GM18870 (cell line): ENCODE results near the gene SMARCC1.
"Not testable (repeated sequence)": the region's sequence is repeated elsewhere in the genome, so short reads cannot be mapped to it uniquely, and the experiment has no call there.

Source experiments
- ATAC-seq: cut with Tn5 transposase; IDR thresholded peaks from one replicate; pipeline ENCODE4 v1.9.1; 2021; ENCODE audit warnings: moderate library complexity; ENCODE audit not compliant: unreplicated experiment

The SMARCC1 gene

DNA sequence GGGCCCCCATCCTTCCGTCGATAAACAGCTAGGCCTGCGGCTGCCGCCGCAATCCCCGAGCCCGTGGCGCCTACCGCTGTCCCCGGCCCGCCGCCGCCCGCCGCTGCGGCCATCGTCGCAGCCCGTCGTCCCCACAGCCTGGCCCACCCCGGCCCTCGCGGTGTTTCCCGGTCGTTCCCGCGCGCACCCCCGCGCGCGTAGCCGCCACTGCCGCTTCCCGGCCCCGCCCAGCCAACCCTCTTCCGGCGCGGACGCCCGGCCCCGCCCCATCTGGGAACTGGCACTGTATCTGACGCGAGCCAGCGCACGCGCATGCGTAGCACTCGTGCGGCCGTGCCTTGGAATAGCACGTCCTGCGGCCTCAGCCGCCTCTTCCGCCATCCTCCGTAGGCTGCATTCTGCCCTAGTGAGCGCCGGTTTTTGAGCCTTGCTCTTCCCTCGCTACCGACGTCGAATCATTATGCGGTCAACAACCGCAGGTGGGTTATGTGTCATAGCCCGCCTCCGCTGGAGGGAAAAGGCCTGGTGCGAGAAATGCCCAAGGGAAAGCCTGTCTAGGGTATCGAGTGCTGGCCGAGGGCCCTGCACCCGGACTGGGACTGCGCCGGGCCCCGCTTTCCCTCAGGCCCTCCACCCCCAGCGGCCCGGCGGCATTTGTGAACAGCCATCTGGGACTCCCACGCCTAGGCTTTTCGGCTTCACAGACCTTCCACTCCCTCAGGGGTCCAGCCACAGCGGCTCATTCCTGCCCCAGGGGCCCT, at the start of gene SMARCC1:
Gene SMARCC1 (minus strand): TSS at position 209 of the 761 bp plus-strand sequence. CDS start 96 bp downstream, at position 113.
- ATAC-seq, result peak; percentile 82

DNA sequence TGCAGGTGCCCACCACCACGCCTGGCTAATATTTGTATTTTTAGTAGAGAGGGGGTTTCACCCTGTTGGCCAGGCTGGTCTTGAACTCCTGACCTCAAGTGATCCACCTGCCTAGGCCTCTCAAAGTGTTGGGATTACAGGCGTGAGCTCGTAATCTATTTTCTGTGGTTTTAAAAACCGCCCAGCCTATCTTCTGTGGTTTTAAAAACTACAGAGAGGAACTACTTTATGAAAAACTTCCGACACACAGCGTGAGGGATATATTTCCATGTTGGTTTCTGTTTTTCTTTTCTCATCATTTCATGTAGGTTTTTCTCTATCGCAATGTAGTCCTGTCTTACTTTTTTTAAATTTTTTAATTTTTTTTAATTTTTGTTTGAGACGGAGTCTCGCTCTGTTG, 47.8 kb upstream of the SMARCC1 start:
- not testable (repeated sequence) for ATAC-seq

DNA sequence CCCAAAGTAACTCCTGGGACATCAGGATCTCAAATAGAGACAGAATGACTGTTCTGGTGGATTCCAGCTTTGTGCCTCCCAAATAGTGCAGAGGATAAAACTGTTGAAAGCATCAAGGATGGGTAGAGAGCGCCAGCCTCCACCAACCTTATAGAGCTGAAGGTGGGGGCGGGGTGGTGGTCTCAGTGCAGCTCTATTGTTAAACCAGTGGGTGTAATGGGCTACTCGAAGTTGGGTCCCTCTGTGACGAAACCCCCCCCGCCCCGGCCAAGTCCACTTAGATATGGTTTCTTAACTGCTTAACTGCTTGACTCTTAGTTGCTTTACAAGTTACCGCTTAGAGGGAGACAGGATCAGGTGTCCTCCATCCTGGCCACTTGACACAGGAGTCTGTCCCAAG, 43.9 kb upstream of the SMARCC1 start:
- ATAC-seq, result no peak

DNA sequence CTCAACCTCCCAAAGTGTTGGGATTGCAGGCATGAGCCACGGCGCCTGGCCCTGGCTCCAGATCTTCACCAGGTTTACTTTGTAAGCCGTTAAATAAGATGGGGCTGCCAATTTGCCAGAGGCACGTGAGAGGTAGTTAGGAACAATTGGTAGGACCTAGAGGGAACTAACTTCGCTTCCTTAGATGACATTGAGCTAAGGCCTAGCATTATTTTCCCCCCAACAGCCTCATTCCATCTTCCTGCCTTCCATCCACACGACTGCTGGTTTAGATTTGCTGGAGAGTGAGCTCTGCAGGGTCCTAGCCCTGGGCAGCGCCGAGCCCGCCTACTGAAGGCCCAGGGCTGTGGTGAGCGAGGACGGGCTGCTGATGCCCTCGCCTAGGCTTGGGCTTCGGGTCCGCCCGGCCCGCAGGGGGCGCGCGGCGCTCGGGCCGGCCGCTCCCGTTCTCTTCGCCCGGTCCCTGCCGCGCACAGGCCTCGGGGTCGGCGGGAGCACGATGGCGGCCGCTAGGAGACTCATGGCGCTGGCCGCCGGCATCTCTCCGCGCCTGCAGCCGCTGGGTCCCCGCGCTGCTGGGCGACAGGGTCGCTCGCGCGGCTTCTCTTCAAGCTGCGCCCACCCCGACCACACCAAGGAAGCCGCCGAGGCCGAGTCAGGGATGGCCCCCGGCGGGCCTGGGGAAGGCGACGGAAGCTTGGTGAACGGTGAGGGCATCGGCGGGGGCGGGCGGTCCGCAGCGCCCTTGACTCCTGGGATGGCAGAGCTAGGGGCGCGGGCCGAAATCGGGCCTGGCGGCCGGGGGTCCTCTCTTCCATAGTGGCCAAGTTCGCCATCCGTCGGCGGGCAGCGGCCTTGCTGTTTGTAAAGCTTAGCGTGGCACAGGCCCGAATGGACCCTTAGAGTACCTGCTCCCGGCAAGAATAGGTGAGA, 43.1 kb upstream of the SMARCC1 start:
- ATAC-seq, result peak; percentile 65

DNA sequence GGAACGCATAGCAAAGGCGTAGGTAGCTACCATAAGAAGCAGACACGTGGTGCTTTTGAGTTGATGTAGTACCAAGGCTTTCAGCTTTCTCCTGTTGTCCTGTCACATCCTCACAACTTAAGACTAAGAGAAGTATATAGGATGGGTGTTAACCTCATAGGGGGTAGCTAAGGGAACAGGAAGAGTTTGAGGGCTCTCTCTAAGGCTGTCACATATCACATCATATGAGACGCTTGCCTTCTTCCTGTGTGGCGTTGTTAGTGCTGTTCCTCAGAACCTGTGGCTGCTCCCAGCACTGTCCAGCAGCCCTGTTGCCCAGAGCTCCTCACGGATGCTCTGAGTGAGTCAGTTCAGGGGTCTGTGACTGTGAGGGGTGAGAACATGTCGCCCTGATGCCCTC, 35.9 kb upstream of the SMARCC1 start:
- ATAC-seq, result no peak

DNA sequence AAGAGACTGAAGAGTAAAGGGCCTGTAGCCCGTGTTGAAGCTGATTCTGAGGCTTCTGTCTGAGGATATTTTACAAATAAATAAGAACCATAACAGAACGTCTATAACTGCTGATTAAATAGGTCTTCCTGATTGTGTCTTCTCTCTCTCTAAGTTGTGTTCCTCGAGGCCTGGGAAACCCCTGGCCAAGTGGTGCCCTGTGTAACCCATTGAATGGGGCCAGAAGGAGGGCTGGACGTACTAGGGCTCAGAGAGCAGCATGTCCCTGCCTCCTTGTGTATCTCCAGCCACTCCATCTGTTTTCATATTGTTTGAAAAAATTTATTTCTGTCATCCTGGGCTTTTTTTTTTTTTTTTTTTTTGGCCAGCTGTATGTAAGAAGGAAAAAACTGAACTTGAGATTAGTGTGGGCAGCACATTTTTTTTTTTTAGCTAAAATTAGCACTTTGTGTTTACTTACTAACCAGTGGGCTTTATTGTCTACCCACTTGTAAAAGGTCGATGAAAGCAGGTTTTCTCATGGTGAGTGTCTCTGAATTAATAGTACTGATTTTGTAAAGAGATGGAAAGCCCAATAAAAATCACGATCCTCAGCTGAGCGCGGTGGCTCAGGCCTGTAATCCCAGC, 32.0 kb upstream of the SMARCC1 start:
- no peak for ATAC-seq

DNA sequence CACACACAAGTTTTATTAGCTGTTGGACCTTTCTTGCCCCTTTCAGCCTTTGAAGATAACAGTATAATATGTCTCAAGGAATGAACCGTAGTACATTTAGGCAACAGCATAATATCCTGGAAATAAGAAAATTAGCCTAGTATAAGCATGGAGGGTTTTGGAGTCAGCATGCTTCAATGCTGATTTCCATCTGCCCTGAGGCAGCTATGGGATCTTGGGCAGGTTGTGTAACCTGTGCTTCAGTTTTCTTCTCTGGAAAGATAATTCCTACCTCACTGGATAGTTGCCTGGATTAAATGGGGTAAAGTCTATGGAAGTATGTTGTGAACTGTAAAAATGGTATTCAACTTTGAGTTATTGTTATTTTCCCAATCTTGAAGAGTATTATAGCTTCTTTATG, 22.9 kb upstream of the SMARCC1 start:
- no peak for ATAC-seq

DNA sequence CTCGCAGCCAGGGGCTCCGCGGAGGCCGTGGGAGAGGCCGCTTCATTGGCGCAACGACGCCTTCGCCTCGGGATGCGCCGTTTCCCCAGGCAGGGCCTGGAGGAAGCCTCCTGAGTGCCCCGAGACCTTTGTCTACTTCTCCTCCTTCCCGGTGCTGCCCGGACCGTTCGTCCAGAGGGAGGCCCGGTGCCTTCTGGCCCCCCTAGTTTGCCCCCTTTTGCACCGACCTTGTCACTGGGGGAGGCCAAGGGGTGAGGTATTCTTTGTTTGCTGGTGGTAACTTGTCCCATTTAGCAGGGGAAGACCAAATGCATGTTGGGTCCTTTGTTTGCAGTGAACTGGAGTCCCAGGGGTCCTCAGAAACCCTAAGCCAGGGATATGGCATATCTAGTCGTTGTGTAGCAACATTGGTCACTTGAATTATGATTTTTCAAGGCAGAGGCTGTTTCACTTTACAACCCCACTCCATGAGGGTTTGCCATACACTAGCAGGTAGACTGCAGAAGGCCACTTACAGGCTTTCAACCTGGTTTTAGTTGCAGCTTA, 21.9 kb upstream of the SMARCC1 start:
- no peak for ATAC-seq

DNA sequence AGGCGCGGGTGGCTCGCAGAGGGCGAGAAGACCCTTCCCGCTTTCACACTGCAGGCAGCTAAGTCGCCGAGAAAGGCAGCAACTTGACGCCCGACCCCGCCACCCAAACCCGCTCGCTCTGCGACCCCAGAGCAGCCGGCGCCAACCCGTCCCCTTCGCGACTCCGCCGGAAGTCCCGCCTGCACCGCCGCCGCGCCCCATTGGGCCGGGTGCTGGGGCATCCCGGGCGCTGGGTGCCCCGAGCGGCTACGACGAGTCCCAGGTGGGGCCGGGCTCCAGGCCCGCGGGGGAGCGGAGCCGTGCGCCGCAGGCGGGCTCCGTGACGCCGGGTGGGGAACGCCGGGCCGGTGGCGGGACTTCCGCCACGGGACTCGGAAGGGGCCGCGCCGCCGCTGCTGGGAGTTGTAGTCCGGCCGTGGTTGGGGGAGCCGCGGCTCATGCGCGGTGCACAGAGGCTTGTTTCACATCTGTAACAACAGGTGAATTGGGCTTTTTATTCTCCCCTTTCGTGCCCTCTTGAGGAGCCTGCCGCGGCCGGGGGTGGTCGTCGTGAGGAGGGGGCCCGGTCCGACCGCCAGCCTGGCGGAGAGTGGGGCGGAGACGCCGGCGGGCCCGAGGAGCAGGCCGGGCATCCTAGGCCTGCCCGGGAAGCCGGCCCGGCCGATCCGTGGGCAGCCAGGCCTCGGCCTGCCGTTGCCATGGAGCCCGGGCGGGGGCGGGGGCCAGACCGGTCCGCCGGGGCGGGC, 21.2 kb upstream of the SMARCC1 start, which contains the start of gene DHX30:
Gene DHX30 (plus strand): TSS at position 405 of the 746 bp plus-strand sequence. CDS start 7,546 bp downstream, outside the sequence.
- peak; percentile 77 for ATAC-seq

DNA sequence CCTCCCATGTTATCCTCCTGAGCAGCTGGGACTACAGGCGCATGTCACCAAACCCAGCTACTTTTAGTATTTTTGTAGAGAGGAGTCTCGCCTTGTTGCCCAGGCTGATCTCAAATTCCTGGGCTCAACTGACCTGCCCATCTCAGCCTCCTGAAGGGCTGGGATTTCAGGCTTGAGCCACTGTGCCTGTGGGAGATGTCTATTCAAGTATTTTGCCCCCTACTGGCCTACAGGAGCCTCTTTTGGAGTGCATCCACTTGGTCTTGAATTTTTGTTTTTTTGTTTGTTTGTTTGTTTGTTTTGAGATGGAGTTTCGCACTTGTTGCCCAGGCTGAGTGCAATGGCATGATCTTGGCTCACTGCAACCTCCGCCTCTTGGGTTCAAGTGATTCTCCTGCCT, 18.0 kb upstream of the SMARCC1 start:
- no peak for ATAC-seq

DNA sequence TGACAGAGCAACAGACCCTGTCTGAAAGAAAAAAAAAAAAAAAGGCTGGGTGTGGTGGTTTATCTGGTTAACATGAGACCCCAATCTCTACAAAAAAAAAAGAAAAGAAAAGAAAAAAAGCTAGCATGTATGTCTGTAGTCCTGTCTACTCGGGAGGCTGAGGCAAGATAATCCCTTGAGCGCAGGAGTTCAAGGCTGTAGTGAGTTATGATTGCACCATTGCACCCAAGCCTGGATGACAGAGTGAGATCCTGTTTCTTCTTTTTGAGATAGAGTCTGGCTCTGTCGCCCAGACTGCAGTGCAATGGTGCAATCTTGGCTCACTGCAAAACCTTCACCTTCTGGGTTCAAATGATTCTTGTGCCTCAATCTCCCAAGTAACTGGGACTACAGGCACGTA, 12.9 kb upstream of the SMARCC1 start:
- no peak for ATAC-seq

DNA sequence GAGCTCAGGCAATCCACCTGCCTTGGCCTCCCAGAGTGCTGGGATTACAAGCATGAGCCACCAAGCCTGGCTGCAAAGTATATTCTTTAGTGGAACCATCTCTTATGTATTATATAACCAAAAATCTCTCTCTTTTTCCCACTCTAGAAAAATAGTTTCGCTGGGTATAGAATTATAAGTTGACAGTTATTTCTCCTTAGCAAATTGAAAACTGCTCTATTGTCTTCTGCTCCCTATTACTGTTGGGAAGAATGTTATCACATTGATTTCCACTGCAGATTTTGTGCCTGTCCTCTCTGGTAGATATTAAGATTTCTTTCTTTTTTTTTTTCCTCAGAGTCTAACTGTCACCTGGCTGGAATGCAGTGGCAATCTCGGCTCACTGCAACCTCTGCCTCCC, 11.0 kb upstream of the SMARCC1 start:
- ATAC-seq, result no peak

DNA sequence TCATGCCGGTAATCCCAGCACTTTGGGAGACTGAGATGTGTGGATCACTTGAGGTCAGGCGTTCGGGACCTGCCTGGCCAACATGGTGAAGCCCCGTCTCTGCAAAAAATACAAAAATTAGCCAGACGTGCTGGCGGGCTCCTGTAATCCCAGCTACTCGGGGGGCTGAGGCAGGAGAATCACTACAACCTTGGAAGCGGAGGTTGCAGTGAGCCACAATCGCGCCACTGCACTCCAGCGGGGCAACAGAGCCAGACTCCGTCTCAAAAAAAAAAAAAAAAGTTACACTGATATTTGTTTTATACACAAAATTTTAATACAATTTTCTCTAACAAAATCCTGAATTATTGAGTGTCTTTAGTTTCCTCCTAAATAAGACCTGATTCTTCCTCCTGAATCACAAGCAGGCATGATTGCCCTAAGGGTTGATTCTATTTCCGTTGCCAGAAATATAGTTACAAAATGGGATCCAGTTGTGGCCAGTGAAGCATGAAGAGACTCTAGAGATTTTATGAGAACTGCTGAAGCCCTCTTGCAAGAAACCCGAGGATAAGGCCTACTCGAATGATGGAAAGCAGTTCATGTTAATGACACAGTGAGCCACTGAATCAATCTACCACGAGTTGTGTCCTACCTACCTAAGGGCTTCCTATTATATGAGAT, 9.6 kb upstream of the SMARCC1 start:
- no peak for ATAC-seq

DNA sequence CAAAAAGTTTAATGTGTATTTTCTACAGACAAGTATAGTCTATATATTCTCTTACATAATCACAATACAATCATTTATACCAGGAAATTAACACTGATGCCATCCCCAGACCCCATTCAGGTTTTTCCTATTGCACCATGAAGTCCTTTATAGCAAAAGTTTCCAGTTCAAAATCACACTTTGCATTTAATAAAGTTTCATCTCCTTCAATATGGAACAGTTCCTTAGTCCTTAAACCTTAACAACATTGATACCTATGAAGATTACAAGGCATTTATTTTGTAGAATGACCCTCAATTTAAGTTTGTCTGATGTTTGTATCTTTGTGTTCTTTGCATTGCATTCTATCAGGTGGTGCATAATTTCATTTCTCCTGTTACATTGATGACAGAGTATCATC, 2.0 kb upstream of the SMARCC1 start:
- ATAC-seq, result no peak

DNA sequence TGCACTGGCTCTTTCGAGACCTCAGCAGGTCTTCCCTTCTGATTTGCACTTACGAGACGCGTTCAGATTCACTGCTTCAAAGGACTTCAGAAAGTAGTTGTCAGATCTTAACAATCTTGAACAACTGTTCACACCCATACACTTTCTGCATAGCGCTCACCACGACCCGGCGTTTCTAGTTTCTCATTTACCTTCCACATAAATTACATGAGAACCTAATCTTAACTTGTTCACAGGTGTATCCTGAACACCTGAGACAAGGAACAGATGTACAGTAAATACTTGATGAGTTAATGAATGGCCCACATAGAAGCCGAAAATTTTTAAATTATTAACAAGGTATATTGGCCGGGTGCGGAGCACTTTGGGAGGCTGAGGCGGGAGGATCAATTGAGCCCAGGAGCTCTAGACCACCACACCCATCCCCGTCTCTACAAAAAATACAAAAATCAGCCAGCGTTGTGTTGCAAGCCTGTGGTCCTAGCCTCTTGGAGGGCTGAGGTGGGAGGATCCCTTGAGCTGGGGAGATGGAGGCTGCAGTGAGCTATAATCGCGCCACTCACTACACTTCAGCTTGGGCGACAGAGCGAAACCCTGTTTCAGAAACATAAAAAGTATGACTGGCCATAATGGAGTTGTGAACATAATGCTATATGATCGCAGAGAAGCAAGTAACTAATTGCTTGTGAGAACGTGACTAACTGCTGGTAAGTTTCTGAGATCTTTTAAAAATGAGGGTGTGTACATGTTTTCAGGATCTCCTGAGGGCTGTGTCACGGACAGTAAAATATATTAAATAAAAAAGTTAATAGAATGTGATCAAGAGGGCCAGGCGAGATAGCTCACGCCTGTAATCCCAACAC, 984 bp upstream of the SMARCC1 start:
- no peak for ATAC-seq

DNA sequence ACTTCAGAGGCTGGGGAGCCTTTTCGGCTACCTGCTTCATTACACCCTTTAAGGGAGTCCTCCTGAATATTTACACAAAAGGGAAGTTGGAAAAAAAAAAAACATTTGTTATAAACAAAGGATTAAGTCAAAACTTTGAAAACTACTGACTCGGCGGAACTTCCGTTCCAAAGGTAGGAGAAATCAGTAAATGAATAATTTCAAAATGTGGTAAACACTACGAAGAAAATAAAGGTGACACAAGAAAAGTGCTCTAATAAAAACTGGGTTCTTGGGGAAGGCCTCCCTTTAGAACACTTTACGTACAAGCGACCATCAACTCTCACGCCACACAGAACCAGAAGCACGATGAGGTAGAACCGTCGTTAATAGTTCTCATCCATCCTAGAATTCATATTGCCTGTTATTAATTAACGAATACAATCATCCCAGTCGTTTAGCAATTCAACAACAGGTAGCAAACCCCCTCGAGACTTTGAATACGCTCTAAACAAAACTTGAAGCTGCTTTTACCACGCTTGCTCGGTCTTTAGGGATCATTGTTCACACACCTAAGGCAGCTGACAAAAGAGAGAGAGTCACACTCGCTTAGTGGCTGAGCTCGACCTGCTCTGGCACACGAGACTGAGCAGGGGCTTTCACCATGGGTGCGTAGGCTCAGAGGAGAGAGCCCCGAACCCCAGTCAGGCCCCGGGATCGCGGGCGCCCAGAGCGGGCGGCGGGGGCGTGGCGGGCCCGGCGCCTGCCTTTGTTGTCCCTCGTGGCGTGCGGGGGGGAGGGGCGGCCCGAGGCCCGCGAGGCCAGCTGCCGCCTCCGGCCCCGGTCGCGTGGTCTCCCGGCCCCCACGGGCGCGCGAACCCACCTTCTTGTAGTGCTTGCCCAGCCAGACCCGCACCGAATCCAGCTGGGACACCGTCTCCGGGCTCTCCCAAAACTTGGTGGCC, 680 bp downstream of the SMARCC1 start:
- peak; percentile 9 for ATAC-seq

DNA sequence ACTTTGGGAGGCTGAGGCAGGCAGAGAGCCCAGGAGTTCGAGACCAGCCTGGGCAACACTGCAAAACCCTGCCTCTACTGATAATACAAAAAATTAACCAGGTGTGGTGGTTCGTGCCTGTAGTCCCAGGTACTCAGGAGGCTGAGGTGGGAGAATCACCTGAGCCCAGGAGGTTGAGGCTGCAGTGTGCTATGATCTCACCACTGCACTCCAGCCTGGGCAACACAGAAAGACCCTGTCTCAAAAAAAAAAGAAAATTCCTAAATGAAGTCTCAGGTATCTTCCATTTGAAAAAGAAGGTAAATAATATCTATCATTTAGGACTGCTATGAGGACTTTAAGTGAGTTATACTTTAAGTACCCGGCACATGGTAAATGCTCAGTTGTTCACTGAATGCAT, 2.9 kb downstream of the SMARCC1 start:
- ATAC-seq, result no peak

DNA sequence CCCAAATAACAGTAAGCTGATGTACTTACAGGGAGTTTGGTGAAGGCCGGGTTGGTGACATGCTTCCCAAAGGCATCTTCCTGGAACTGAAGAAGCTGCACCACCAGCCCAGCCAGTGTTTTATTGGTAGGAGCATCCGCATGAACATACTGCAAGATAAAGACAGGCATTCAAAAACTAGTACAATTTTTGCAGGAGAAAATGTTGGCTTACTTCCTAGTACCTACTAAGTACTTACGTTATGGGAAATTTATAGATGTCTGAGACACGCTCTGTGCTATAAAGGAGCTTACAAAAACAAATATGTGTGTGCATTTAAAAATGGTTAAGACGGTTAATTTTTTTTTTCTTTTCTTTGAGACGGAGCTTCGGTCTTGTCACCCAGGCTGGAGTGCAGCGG, 8.9 kb downstream of the SMARCC1 start:
- ATAC-seq, result no peak
